HepG2 (cell line): ENCODE results near the gene CBX7. TPM values are rescaled to one million over a fixed set of nuclear protein-coding genes. Genes with fewer than 3 reads are reported as not detected.
A peak's percentile ranks its signal among the peaks of the same experiment; 100 is the strongest.

ENCODE experiments used
- ATF6 ChIP-seq: sonication (generic); formaldehyde crosslinking; conservative IDR thresholded peaks from 2 replicates; pipeline ENCODE4 v1.4.0; 2020; ENCODE audit warnings: missing genetic modification reagents
- HNRNPL ChIP-seq: fragments of 200-400 bp; formaldehyde crosslinking; IDR thresholded peaks from 2 replicates; pipeline ENCODE4 v1.6.1; 2017; ENCODE audit warnings: mild to moderate bottlenecking, low read depth, low read length
- ISX ChIP-seq: sonication (generic); formaldehyde crosslinking; conservative IDR thresholded peaks from 2 replicates; pipeline ENCODE4 v1.5.0; 2020; ENCODE audit warnings: missing genetic modification reagents
- KDM2A ChIP-seq: sonication (generic); formaldehyde crosslinking; IDR thresholded peaks from 2 replicates; pipeline ENCODE4 v1.4.0; 2020; ENCODE audit warnings: low read depth, missing genetic modification reagents, borderline replicate concordance
- MED13 ChIP-seq: sonication (generic); formaldehyde crosslinking; IDR thresholded peaks from 2 replicates; pipeline ENCODE4 v1.5.0; 2020; ENCODE audit warnings: missing genetic modification reagents
- PAX8 ChIP-seq: sonication (generic); formaldehyde crosslinking; IDR thresholded peaks from 2 replicates; pipeline ENCODE4 v1.8.0; 2022; ENCODE audit warnings: mild to moderate bottlenecking, missing genetic modification reagents, borderline replicate concordance
- RBFOX2 ChIP-seq: fragments of 200-400 bp; formaldehyde crosslinking; IDR thresholded peaks from 2 replicates; pipeline ENCODE4 v1.6.1; 2017; ENCODE audit warnings: low read depth, mild to moderate bottlenecking, low read length
- SP140L ChIP-seq: sonication (generic); formaldehyde crosslinking; IDR thresholded peaks from 2 replicates; pipeline ENCODE4 v1.4.0; 2020; ENCODE audit warnings: missing genetic modification reagents, borderline replicate concordance
- ZMYM2 ChIP-seq: sonication (generic); formaldehyde crosslinking; IDR thresholded peaks from 2 replicates; pipeline ENCODE4 v1.8.0; 2022; ENCODE audit warnings: mild to moderate bottlenecking, missing genetic modification reagents
- ZNF34 ChIP-seq: sonication (generic); formaldehyde crosslinking; IDR thresholded peaks from 2 replicates; pipeline ENCODE4 v1.4.0; 2020; ENCODE audit warnings: mild to moderate bottlenecking, missing genetic modification reagents, borderline replicate concordance
- ZNF367 ChIP-seq: sonication (generic); formaldehyde crosslinking; IDR thresholded peaks from 2 replicates; pipeline ENCODE4 v1.4.0; 2020; ENCODE audit warnings: missing genetic modification reagents, borderline replicate concordance
- ZNF546 ChIP-seq: sonication (generic); formaldehyde crosslinking; conservative IDR thresholded peaks from 2 replicates; pipeline ENCODE4 v1.8.1; 2023; ENCODE audit warnings: mild to moderate bottlenecking, missing genetic modification reagents
- ZNF687 ChIP-seq: sonication (generic); formaldehyde crosslinking; IDR thresholded peaks from 2 replicates; pipeline ENCODE4 v1.5.1; 2020; ENCODE audit warnings: mild to moderate bottlenecking, missing genetic modification reagents, moderate library complexity
- polyA plus RNA-seq, 8 experiments: library from polyadenylated mRNA; depleted of rRNA in 3 of 8; stranded (reverse) in 7 of 8; unstranded in 1 of 8; fragments of >200 nt; fragmentation: Illumina TruSeq in 4 of 8; extraction: Trizol in 4 of 8; gene quantifications; 2 replicates each; pipeline versions ENCODE4 v1.2.1 to v1.2.3, GENCODE V29; 2011 to 2016; ENCODE audit warnings: low read depth in 4 of 8, missing spikeins in 1 of 8, mixed read lengths in 1 of 8; ENCODE audit not compliant: insufficient read depth in 1 of 8
- total RNA-seq, 5 experiments: library from RNA; depleted of rRNA; stranded (reverse); fragments of >200 nt; fragmentation: Illumina TruSeq; extraction: Trizol; gene quantifications; 2 replicates each; pipeline ENCODE4 v1.2.3, GENCODE V29; 2016; ENCODE audit warnings: low read depth in 1 of 5
- TF ChIP-seq, protein P1 (sequence below): IDR thresholded peaks from 2 replicates; pipeline ENCODE4 v1.6.1; 2016; ENCODE audit warnings: missing biosample characterization, missing genetic modification reagents, low read depth
- TF ChIP-seq, protein P2 (sequence below): IDR thresholded peaks from 2 replicates; pipeline ENCODE4 v1.6.1; 2016; ENCODE audit warnings: missing compliant biosample characterization, missing genetic modification reagents, borderline replicate concordance
- TF ChIP-seq, protein P3 (sequence below): sonication (generic); formaldehyde crosslinking; IDR thresholded peaks from 2 replicates; pipeline ENCODE4 v1.4.0; 2020; ENCODE audit warnings: mild to moderate bottlenecking, missing genetic modification reagents

Gene CBX7
- total and polyA plus RNA-seq, 2 of the 13 experiments (the other 11 are each of a cell fraction or from before 2014, with no cell fraction given) = 0.35 to 4.9 TPM

GRCh38 chr22:39130892-39131855 is 21.3 kb downstream of the CBX7 start (continued):
- TF ChIP-seq, protein P1, sequence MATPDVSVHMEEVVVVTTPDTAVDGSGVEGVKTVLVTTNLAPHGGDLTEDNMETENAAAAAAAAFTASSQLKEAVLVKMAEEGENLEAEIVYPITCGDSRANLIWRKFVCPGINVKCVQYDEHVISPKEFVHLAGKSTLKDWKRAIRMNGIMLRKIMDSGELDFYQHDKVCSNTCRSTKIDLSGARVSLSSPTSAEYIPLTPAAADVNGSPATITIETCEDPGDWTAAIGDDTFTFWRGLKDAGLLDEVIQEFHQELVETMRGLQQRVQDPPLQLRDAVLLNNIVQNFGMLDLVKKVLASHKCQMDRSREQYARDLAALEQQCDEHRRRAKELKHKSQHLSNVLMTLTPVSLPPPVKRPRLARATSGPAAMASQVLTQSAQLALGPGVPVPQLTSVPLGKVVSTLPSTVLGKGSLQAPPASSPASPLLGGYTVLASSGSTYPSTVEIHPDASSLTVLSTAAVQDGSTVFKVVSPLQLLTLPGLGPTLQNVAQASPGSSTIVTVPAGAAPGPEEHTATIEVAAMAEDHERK (CRISPR knock-in tag) = no peak
- TF ChIP-seq ATF6 (no peak), KDM2A (CRISPR knock-in tag) (peak; percentile 47; the same call in 1 of the 2 replicates), RBFOX2 (no peak), ZNF546 (CRISPR knock-in tag) (no peak), MED13 (CRISPR knock-in tag) (no peak), PAX8 (CRISPR knock-in tag) (no peak), ISX (CRISPR knock-in tag) (no peak), ZNF34 (CRISPR knock-in tag) (no peak), ZNF367 (CRISPR knock-in tag) (no peak), ZNF687 (CRISPR knock-in tag) (peak; percentile 63), HNRNPL (no peak), SP140L (no peak), ZMYM2 (CRISPR knock-in tag) (0 out of 2 replicates have a peak, but pooled peaks have one; percentile 27)
- TF ChIP-seq, protein P2, sequence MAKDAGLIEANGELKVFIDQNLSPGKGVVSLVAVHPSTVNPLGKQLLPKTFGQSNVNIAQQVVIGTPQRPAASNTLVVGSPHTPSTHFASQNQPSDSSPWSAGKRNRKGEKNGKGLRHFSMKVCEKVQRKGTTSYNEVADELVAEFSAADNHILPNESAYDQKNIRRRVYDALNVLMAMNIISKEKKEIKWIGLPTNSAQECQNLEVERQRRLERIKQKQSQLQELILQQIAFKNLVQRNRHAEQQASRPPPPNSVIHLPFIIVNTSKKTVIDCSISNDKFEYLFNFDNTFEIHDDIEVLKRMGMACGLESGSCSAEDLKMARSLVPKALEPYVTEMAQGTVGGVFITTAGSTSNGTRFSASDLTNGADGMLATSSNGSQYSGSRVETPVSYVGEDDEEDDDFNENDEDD (CRISPR knock-in tag) = peak; percentile 56; the same call in 1 of the 2 replicates
- TF ChIP-seq, protein P3, sequence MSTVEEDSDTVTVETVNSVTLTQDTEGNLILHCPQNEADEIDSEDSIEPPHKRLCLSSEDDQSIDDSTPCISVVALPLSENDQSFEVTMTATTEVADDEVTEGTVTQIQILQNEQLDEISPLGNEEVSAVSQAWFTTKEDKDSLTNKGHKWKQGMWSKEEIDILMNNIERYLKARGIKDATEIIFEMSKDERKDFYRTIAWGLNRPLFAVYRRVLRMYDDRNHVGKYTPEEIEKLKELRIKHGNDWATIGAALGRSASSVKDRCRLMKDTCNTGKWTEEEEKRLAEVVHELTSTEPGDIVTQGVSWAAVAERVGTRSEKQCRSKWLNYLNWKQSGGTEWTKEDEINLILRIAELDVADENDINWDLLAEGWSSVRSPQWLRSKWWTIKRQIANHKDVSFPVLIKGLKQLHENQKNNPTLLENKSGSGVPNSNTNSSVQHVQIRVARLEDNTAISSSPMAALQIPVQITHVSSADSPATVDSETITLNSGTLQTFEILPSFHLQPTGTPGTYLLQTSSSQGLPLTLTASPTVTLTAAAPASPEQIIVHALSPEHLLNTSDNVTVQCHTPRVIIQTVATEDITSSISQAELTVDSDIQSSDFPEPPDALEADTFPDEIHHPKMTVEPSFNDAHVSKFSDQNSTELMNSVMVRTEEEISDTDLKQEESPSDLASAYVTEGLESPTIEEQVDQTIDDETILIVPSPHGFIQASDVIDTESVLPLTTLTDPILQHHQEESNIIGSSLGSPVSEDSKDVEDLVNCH (CRISPR knock-in tag) = no peak
